GM18861 (cell line): Measurements from ENCODE around the gene SKP2.
"Not testable (repeated sequence)": the region's sequence is repeated elsewhere in the genome, so short reads cannot be mapped to it uniquely, and the experiment has no call there.

Source experiments
- ATAC-seq: cut with Tn5 transposase; IDR thresholded peaks from one replicate; pipeline ENCODE4 v1.9.1; 2021; ENCODE audit not compliant: unreplicated experiment

SKP2 gene

DNA sequence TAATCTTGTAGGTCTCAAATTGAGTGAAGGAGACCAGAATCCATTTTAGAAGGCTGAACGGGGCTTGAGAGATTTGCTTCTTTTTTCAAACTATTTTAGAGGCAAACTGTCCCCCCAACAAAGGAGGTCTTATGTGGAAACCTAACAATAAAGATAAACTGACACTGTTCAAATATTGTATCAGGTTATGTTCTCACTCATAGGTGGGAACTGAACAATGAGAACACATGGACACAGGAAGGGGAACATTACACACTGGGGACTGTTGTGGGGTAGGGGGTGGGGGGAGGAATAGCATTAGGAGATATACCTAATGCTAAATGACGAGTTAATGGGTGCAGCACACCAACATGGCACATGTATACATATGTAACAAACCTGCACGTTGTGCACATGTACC, 46.9 kb downstream of the SKP2 start:
- not testable (repeated sequence) for ATAC-seq

DNA sequence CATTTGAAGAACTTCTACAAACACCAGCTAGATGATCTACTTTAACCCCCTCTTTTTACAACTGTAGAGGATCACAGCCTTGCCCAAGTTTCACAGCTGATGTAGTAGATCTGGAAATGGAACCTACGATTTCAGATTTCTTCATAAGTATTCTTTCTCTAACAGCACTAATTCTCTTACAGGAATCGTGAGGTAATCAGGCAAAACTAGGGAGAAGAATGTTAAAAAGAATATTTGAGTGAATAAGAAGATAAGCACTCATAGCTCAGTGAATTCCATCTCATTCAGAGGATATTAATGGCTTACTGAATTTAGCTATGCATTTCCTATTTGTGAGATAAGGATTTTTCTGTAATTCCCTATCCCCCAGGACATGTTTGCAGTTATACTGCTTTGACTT, 47.7 kb downstream of the SKP2 start:
- no peak for ATAC-seq

DNA sequence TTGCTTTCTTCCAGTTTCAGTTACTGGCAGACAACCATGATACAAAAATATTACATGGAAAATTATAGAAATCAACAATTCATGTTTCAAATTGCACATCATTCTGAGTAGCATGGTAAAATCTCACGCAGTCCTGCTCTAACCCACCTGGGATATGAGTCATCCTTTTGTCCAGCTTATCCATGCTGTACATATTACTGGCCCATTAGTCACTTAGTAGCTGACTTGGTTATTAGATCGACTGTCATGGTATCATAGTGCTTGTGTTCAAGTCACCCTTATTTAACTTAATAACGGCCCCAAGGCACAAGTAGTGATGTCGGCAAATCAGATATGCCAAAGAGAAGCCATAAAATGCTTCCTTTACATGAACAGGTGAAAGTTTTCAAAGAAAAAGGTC, 48.6 kb downstream of the SKP2 start:
- no peak for ATAC-seq

DNA sequence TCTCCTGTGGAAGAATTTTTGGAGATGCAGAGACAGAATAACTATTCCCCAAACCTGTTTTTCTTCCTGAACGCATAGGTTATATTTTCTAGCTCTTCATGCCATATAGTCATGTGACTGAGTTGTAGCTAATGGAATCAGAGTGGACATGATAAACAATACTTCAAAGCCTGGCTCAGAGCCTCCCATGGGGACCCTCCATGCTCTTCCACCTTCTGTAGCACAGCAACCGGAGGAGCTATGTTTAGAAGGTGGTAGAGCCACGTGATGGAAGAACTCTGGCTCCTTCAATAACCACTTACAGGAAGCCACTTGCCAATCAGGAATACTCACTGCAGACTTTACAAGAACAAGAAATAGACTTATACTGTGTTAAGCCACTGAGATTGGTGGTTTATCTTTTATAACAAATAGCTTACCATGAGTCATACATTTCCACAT, 50.6 kb downstream of the SKP2 start:
- ATAC-seq = no peak

DNA sequence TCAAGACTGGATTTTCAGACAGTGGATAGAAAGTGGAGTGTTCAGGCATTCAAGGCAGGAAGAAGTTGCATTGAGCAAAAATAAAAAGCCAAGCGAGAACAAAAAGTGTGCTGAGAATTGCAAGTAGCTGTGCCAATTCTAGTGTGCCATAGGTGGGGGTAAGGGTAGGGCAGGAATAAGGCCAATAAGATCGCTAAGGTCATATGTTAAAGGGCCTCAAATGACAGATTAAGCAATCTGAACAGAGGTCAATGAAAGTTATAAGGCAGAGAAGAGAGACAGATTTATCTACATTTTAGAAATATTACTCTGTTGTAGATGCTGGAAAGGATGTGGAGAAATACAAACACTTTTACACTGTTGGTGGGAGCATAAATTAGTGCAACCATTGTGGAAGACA, 53.4 kb downstream of the SKP2 start:
- no peak for ATAC-seq

DNA sequence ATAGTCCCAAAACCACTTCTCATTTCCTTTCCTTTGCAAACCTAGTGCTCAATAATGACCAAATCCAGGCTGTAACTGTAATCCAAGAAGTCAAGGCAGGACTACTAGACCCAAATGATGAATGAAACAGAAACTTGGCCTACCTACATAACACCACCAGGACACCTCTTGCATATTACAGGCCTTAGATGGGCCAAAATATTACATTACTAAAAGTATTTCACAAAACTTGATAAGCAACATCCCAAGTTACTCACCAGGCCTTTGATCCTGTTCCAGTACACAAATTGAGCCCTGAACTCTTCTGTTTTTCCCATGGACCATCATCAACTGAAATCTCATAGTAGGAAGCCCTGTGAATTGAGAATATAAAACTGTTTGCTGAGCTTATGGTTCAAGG, 55.0 kb downstream of the SKP2 start:
- no peak for ATAC-seq

DNA sequence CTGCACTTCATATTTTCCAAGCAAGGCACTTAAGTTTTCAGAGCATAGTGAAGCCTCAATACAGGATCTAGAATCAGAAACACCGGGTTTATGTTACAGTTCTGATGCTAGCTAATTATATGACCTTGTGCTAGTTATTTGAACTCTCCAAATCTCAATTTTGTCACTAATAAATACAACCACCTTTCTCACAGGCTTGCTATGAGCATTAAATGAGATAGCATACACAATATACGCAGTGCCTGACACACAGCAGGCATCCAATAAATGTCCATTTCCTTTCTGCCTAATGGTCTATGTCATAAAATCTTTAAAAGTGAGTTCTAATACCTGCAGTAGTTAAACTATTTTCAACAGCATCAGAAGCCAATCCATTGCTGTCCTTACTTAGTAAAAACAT, 56.9 kb downstream of the SKP2 start:
- no peak for ATAC-seq

DNA sequence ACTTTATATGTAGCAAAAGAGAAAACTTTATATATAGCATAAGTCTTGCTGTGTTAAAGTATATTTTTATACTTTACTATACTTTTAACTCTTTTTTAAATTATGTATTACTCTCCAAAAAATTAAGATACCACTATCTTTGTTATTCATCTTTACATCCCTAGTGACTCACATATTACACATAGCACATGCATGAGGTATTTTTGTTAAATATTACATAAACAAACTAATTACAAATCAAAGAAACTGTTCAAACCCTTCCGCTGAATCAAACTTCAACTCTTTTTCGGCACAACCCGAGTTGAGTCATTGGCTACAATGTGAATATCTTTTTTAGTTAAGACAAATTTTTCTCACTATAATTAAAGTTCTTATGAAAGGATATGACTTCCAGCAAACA, 57.8 kb downstream of the SKP2 start:
- ATAC-seq = no peak

DNA sequence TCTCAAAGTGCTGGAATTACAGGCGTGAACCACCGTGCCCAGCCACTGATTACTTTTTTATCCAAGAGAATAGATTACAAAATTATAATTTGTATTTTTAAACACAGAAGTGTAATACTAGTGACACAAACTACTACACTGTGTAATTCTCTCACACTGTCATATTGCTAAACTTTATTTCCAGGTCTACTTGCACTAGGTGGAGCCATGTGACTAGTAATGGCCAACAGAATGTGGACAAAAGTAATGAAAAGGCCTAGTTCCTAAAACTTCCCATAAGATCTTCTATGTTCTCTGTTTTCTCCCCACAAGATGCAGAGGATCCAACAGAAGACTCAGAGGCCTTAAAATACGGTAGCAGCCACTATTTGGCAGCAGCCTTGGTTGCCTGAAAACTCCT, 62.5 kb downstream of the SKP2 start:
- ATAC-seq = no peak

DNA sequence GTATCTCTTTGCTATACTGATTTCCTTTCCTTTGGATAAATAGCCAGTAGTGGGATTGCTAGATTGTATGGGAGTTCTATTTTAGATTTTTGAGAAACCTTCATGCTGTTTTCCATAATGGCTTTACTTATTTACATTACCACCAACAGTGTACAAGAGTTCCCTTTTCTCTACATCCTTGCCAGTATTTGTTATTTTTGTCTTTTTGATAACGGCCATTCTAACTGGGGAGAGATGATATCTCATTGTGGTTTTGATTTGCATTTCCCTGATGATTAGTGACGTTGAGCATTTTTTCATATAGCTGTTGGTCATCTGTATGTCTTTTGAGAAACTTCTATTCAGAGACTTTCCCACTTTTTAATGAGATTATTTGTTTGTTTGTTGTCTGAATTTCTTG, 64.0 kb downstream of the SKP2 start:
- no peak for ATAC-seq

DNA sequence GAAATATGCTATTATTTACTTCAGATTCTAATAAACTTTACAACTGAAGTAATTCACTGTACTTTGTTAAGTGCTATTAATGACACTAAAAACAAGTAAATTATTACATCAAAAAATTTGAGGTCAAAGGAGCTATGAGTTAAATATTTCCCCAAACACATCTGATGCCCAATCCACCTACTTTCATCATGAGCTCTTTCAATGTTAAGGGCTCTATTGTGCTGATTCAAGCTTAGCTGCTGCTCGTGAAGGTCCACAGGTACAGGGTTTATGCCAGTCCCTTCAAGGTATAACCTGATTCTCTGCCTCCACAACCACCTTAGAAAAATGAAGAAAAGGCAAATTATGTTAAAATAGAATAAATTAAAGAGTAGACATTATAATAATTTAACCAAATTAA, 65.7 kb downstream of the SKP2 start:
- ATAC-seq = no peak

DNA sequence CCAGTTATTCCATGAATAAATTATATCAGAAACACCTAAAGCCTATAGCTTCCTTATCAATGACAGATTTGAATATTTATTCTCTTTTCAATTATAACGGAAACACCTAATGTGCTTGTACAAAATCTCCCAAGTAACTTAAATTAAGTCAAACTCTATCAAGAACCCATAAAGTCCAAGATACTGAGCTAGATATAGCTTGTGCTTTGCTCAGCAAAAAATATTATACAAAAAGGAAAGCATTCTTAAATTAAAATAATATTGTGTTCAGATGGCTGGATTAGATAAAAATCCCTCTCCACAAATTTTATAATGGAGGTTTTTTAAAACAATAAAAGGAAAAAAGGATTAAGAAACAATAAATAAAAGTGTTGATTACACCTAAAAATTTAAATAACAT, 66.1 kb downstream of the SKP2 start:
- ATAC-seq = no peak

DNA sequence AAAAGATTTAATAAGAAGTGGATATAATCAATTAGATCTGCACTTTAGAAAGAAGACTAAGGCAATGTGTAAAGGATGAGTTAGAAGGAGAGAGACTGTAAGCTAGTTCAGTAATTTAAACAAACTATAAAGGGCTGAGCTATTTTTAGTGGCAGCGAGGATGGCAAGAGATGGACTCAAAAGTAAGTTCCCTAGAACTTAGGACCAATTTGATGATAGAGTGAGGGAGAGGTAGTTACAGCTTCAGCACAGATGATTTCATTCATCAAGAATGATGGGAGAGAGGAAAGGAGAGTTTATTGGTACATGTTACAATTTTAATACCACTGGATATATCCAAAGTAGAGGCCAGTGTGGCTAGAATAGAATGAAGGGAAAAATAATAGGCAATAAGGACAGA, 70.7 kb downstream of the SKP2 start:
- no peak for ATAC-seq

DNA sequence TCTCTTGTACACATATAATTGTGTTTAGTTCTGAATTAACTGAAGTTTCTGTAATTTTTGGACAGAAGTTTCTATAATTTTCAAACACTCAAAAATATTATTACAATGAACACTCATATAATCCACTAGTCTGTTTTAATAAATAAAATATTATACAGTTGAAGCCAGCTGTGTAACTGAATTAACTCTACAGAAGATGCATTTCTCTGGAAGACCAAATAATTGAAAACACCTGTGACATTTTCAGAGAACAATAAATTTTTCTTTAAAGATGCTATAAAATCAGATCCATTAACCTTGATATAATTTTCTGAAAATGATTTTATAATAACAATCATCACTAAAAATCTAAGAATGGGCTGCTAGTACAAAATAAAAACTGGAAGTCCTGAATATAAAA, 75.1 kb downstream of the SKP2 start:
- no peak for ATAC-seq

DNA sequence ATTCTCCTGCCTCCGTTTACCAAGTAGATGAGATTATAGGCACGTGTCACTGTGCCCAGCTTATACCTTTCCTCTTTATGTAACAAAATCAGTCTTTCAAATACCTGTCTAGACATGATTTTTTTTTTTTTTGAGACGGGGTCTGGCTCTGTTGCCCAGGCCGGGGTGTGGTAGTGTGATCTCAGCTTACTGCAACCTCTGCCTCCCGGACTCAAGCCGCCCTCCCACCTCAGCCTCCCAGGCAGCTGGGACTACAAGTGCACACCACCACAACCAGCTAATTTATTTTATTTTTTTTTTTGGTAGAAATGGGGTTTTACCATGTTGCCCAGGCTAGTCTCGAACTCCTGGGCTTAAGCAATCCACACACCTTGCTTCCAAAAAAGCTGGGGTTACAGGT, 76.6 kb downstream of the SKP2 start:
- ATAC-seq = no peak

DNA sequence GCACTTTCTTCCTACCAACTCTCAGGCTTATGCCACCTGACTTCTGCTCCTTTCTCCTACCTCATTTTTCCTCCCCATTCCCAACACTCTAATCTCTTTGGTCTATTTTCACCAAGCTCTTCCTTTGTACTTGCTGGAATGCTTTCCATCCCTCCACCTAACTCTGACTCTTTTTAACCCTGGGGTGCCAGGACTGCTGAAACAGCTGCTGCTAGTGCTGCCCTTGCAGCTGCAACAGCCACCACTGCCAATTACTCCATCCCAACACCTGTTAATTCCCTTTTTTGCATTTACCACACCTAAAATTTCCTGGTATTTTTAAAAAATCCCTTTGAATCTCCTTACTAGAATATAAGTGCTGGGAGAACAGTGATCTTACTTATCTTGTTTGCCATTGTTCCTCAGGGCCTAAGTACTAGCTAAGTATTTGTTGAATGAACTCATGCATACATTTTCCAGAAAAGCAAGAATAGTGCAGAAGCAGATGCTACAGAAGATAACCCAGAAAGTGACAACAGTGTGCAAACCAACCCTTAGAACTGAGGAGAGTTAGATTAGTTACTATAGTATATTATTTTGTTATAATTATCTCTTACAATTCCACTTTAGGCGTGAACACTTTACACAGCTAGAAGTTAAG, 78.4 kb downstream of the SKP2 start:
- ATAC-seq = no peak

DNA sequence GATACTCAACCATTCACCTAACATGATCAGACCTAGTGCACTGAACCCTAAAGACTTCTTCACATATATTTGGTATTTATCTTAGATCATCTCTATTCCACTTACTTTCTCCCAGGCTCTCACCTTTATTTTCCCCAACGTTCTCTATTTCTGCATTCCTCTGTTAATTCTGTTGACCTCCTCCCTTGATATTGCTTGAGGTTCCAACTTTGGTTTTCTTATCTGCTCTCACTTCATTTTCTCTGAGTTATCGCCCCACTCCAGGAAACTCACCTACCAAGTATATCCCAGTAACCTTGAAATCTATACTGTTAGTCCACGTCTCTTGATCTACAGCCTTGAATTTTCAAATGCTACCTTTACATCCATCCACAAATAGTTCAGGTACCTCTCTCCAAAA, 80.6 kb downstream of the SKP2 start:
- no peak for ATAC-seq
